Gastrocnemius medialis (tissue), 4 donors: Measurements from ENCODE around the gene PDE4D. TPM values are rescaled to one million over a fixed set of nuclear protein-coding genes. Genes with fewer than 3 reads are reported as not detected.

ENCODE experiments used
- ATAC-seq, 2 donors: fragments of 150-250 bp; one replicate each; pipeline ENCODE4 v1.9.1; 2016
- DNase-seq, 2 donors: peaks; one replicate each; pipeline ENCODE4 v3.0.0-alpha.2; 2019
- H3K27ac ChIP-seq, 4 donors: fragments of 200-600 bp; sonication (generic); 1 replicate in 1 of 4; 2 replicates in 3 of 4; pipeline ENCODE4 v1.5.1; 2016 to 2018; ENCODE audit warnings: mild to moderate bottlenecking in 2 of 4, moderate library complexity in 1 of 4
- H3K27me3 ChIP-seq, 3 donors: fragments of 200-600 bp; sonication (generic) in 2 of 3; 1 replicate in 1 of 3; 2 replicates in 2 of 3; pipeline versions ENCODE4 v1.5.1 to v1.6.0; 2016 to 2019; ENCODE audit warnings: mild to moderate bottlenecking in 1 of 3, moderate library complexity in 1 of 3
- H3K36me3 ChIP-seq, 2 donors: fragments of 200-600 bp; sonication (generic) in 1 of 2; one replicate each; pipeline ENCODE4 v1.5.1; 2017 to 2018
- H3K4me1 ChIP-seq, 2 donors: fragments of 200-600 bp; sonication (generic) in 1 of 2; one replicate each; pipeline ENCODE4 v1.5.1; 2016 to 2017; ENCODE audit warnings: mild to moderate bottlenecking in 2 of 2
- H3K4me3 ChIP-seq, 4 donors: fragments of 200-600 bp; sonication (generic) in 3 of 4; 1 replicate in 1 of 4; 2 replicates in 3 of 4; pipeline ENCODE4 v1.5.1; 2016 to 2019; ENCODE audit warnings: mild to moderate bottlenecking in 2 of 4
- H3K9me3 ChIP-seq, 3 donors: fragments of 200-600 bp; sonication (generic) in 2 of 3; 1 replicate in 1 of 3; 2 replicates in 2 of 3; pipeline ENCODE4 v1.5.1; 2016 to 2019
- CTCF ChIP-seq, 5 experiments: fragments of 450-650 bp in 3 of 5; fragments of 200-600 bp in 2 of 5; sonication (generic) in 2 of 5; IDR thresholded peaks in 4 of 5; conservative IDR thresholded peaks in 1 of 5; 1 replicate in 4 of 5; 2 replicates in 1 of 5; pipeline ENCODE4 v1.5.1; 2016 to 2019; ENCODE audit warnings: antibody characterized with exemption in 5 of 5, mild to moderate bottlenecking in 3 of 5, moderate library complexity in 3 of 5
- POLR2A ChIP-seq, 2 donors: fragments of 450-650 bp; IDR thresholded peaks; one replicate each; pipeline ENCODE4 v1.6.1; 2017; ENCODE audit warnings: antibody characterized with exemption in 2 of 2, mild to moderate bottlenecking in 2 of 2, moderate library complexity in 2 of 2
- in situ Hi-C, 4 donors: fragments of 200-750 bp; cut with MboI; loops; one replicate each; pipeline versions ENCODE4 v1.15.0 to v1.8.0; 2017; ENCODE audit warnings: low sequenced_read_pairs in 4 of 4
- intact Hi-C: fragments of 100-400 bp; cut with DNase I; formaldehyde crosslinking; loops from one replicate; pipeline ENCODE4 v1.15.1; 2023; ENCODE audit warnings: low total_unique reads
- total RNA-seq, 4 donors: library from RNA; depleted of rRNA; stranded (reverse); fragments of >200 nt; gene quantifications; one replicate each; pipeline versions ENCODE4 v1.1.0 to v1.2.3, GENCODE V29; 2016

PDE4D gene
- total RNA-seq, 4 donors from 2014 or later = 133 to 223 (median 185) TPM

- H3K4me3 ChIP-seq = no peak overlapping the region
- TF ChIP-seq POLR2A (IDR thresholded peaks at IDR 0.05) = no peak
- TF ChIP-seq CTCF (IDR thresholded peaks at IDR 0.05 in 4 of 5, conservative IDR thresholded peaks at IDR 0.05 in 1 of 5) = no peak
- no peaks in the 10 kb centered on the region for H3K9me3 ChIP-seq
- intact Hi-C loops = no loop called here
- peaks cover 58 to 78% of the 10 kb centered on the region in 2 donors for H3K4me1 ChIP-seq
- no peaks in the 10 kb centered on the region for H3K27me3 ChIP-seq
- in situ Hi-C loops = no loop called here
- no peak overlapping the region for H3K27ac ChIP-seq
- H3K36me3 ChIP-seq = no peaks in the 10 kb centered on the region
- DNase-seq (no peak), ATAC-seq (no peak)
Measured at GRCh38 chr5:59268756-59269415, 624.6 kb downstream of the PDE4D start.

GRCh38 chr5:59267033-59267432 lies 626.5 kb downstream of the PDE4D start:
- in situ Hi-C loops = no loop called here
- no peaks in the 10 kb centered on the region for H3K27me3 ChIP-seq
- H3K36me3 ChIP-seq = no peaks in the 10 kb centered on the region
- no peak for TF ChIP-seq CTCF (IDR thresholded peaks at IDR 0.05 in 4 of 5, conservative IDR thresholded peaks at IDR 0.05 in 1 of 5)
- no peak for TF ChIP-seq POLR2A (IDR thresholded peaks at IDR 0.05)
- peaks cover 64 to 81% of the 10 kb centered on the region in 2 donors for H3K4me1 ChIP-seq
- ATAC-seq = no peak
- no peak overlapping the region for H3K4me3 ChIP-seq
- no peak for DNase-seq
- no peak overlapping the region for H3K27ac ChIP-seq
- intact Hi-C loops = no loop called here
- H3K9me3 ChIP-seq = no peaks in the 10 kb centered on the region

- intact Hi-C loops (no loop called here), in situ Hi-C loops (no loop called here)
- no peak for TF ChIP-seq CTCF (IDR thresholded peaks at IDR 0.05 in 4 of 5, conservative IDR thresholded peaks at IDR 0.05 in 1 of 5)
- no peak for TF ChIP-seq POLR2A (IDR thresholded peaks at IDR 0.05)
- Histone ChIP-seq H3K9me3 (no peaks in the 10 kb centered on the region), H3K4me1 (peaks cover 70 to 87% of the 10 kb centered on the region in 2 donors), H3K27me3 (no peaks in the 10 kb centered on the region), H3K4me3 (no peak overlapping the region), H3K27ac (peak overlapping the region in 1 of 4 donors; percentile 45), H3K36me3 (no peaks in the 10 kb centered on the region)
- ATAC-seq (no peak), DNase-seq (no peak)
Measured at GRCh38 chr5:59266410-59266809, 627.1 kb downstream of the PDE4D start.

GRCh38 chr5:59264639-59265245 lies 628.8 kb downstream of the PDE4D start:
- Histone ChIP-seq H3K4me3 (no peak overlapping the region), H3K27ac (peak overlapping the region in 3 of 4 donors; percentile 6 to 24 (median 21)), H3K9me3 (no peaks in the 10 kb centered on the region), H3K4me1 (peaks cover 76 to 90% of the 10 kb centered on the region in 2 donors), H3K36me3 (no peaks in the 10 kb centered on the region), H3K27me3 (no peaks in the 10 kb centered on the region)
- TF ChIP-seq CTCF (IDR thresholded peaks at IDR 0.05 in 4 of 5, conservative IDR thresholded peaks at IDR 0.05 in 1 of 5) (no peak), POLR2A (IDR thresholded peaks at IDR 0.05) (no peak)
- in situ Hi-C loops (no loop called here), intact Hi-C loops (no loop called here)
- no peak for DNase-seq
- peak; percentile 10 to 21 for ATAC-seq
